ENCODE data around the gene USP47. TPM values are rescaled to one million over a fixed set of nuclear protein-coding genes. Genes with fewer than 3 reads are reported as not detected.

The USP47 gene
- total RNA-seq, 2 experiments from 2014 or later: 52.4 to 56.0 TPM

DNA sequence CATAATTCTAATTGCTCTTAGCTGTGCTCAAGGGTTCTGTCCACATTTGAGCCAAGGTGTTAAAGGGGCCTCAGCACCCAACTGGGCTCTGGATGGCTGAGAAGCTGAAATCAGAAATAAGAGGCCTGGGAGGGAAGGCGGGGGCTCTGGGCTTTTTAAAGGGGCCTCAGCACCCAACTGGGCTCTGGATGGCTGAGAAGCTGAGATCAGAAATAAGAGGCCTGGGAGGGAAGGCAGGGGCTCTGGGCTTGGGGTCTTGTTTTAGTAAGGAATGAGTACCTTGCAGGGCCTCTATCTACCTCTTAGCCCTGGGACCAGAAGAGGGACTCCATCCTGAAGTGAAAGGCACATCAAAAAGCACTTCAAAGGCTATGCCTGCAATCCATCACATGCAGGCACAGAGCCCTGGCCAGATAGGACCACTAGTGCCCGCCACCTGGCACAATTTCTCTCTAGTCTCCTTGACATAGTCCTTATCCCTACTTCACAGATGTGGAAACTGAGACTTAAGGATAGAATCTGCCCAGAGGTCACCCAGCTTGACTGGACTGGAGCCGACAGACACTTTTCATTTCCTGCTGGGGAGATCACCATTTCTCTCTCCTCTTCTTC, 131.1 kb downstream of the USP47 start:
- CTCF ChIA-PET: interaction anchor here (0.8 to 0.9 kb wide), 2 partner anchors 185 to 309 kb away, joined by 3 read pairs; no protein-coding TSS in a partner anchor
- no peaks in the 10 kb centered on the region for H3K36me3 Mint-ChIP-seq (ENCODE audit: low read depth)

DNA sequence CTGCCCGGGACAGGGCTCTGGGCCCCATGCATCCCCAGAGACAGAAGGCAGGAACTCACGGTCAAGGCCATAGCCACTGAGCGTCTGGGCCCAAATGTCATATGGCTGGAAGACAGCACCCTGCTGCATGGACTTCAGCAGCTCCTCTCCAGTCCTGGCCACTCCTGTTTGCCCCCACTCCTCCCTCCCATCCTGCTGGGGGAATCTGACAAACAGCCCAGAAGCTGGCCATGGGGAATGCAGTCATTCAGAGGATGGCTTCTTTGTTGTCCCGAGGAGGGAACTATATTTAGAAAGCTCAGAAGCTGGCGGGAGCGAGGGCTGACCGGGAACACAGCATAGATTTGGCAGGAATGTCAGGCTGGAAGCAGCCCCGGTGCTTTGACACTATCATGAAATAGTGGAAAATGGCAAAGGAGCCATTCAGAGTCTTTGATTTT, 131.6 kb downstream of the USP47 start:
- Mint-ChIP-seq H3K4me1 (ENCODE audit: low read depth) (no peaks in the 10 kb centered on the region), H3K27ac (no peak overlapping the region), H3K36me3 (ENCODE audit: low read depth) (no peaks in the 10 kb centered on the region), H3K9me3 (no peaks in the 10 kb centered on the region), H3K27me3 (ENCODE audit: low read depth) (no peaks in the 10 kb centered on the region), H3K4me3 (no peak overlapping the region)
- CTCF ChIA-PET: no interaction called here
- intact Hi-C loops (cut with micrococcal nuclease): no loop called here
- DNase-seq: no peak

More for the DNA sequence above, 131.1 kb downstream of the USP47 start:
- DNase-seq: no peak
- intact Hi-C loops (cut with micrococcal nuclease): no loop called here
- no peak overlapping the region for H3K27ac Mint-ChIP-seq
- H3K9me3 Mint-ChIP-seq: no peaks in the 10 kb centered on the region
- no peaks in the 10 kb centered on the region for H3K4me1 Mint-ChIP-seq (ENCODE audit: low read depth)
- H3K27me3 Mint-ChIP-seq (ENCODE audit: low read depth): no peaks in the 10 kb centered on the region
- H3K4me3 Mint-ChIP-seq: no peak overlapping the region

DNA sequence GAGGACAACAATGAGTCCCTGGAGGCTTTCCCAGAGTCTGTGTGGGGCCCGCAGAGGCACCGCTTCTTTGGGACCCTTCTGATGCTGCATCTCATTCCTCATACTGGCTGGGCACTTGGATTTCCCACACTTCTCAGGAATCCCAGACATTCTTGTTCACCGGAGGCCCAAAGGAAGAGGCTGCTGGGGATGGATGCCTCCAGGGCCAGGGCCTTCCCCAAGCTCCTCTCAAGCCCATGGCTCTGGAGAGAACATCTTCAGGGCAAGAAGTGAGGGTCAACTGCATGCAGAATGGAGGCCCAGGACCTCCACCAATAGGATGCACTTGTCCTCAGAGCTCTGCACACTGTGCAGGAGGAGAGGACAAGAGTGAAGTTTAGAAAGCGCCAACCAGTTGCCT, 132.1 kb downstream of the USP47 start:
- no peaks in the 10 kb centered on the region for H3K27me3 Mint-ChIP-seq (ENCODE audit: low read depth)
- no peaks in the 10 kb centered on the region for H3K36me3 Mint-ChIP-seq (ENCODE audit: low read depth)
- intact Hi-C loops (cut with micrococcal nuclease): no loop called here
- no peak overlapping the region for H3K4me3 Mint-ChIP-seq
- H3K9me3 Mint-ChIP-seq: no peaks in the 10 kb centered on the region
- DNase-seq: no peak
- no peak overlapping the region for H3K27ac Mint-ChIP-seq
- CTCF ChIA-PET: no interaction called here
- H3K4me1 Mint-ChIP-seq (ENCODE audit: low read depth): no peaks in the 10 kb centered on the region

DNA sequence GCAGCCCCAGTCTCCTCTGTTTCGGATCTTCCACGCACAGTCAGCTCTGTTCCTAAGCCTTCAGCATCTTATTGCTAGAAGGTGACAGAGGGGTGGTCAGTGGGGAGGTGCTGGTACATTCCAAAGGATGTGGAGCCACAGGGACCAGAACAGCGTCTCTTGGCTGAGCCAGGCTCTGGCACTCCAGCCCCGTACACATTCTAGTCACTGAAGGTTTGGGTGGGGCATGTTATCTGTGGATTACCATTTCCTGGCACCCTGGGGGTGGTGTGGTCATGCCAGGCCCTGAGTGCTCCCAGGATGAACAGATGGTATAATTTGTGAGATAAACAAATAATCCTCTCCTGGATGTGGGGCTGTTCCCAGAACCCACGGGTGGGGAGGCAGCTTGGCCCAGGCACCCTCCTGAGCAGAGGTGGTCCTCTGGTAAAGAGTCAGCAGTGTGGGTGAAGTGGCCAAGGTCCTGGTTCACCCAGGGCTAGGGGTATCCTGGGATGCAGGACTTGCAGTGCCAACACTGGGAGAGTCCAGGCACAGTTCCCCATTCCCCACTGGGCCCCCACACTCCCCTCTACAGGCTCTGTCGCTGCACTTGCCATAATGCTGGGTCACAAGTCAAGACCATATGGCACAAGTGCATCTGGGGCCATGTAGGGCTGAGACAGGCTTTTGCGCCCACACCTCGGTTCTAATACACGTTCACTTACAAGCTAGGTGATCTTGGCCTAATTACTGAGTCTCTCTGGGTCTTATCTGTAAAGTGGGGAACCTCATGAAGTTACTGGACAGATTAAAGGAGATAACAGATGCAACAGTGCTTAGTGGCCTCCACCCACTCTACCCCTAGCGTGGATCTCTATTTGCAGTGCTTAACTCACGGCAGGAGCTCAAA, 133.7 kb downstream of the USP47 start:
- Mint-ChIP-seq H3K4me1 (ENCODE audit: low read depth) (no peaks in the 10 kb centered on the region), H3K36me3 (ENCODE audit: low read depth) (no peaks in the 10 kb centered on the region), H3K27me3 (ENCODE audit: low read depth) (no peaks in the 10 kb centered on the region), H3K4me3 (no peak overlapping the region), H3K9me3 (no peaks in the 10 kb centered on the region), H3K27ac (no peak overlapping the region)
- DNase-seq: no peak
- intact Hi-C loops (cut with micrococcal nuclease): no loop called here
- CTCF ChIA-PET: interaction anchor here (3.0 kb wide), 1 partner anchor 9 kb away, joined by 11 read pairs; no protein-coding TSS in a partner anchor

DNA sequence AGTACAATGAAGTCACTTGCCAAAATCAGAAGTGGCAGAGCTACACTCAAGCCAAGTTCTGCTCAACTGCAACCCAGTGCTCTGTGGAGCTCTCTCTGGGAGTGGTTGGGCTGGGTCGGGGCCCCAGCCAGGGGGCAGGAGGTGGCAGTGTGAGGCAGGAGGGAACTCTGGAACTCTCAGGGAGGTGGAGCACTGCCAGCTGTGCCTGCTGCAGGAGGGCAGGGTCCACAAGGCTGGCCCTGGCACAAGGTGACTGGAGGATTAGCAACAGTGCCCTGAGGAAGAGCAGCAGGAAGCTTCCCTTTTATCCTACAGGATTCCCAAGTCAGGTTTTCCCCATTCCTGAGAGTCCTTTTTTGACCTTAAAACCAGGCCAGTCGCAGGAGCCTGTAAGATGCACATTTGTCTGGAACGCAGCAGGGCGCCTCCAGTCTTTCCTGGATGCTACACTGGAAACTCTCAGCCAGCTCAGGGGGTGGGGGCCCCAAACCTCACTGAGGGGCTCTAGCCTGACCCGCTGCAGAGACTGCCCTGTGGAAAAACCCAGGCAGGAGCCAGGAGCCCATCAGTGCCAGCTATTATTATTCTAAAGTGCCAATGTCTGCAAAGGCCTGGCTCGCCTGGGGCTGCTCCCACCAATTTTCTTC, 134.8 kb downstream of the USP47 start:
- no peaks in the 10 kb centered on the region for H3K27me3 Mint-ChIP-seq (ENCODE audit: low read depth)
- H3K9me3 Mint-ChIP-seq: no peaks in the 10 kb centered on the region
- no peak overlapping the region for H3K4me3 Mint-ChIP-seq
- CTCF ChIA-PET: interaction anchor here (0.7 to 3.0 kb wide), 2 partner anchors 10 to 320 kb away, joined by 3 to 11 read pairs; no protein-coding TSS in a partner anchor
- H3K4me1 Mint-ChIP-seq (ENCODE audit: low read depth): no peaks in the 10 kb centered on the region
- H3K36me3 Mint-ChIP-seq (ENCODE audit: low read depth): no peaks in the 10 kb centered on the region
- no peak overlapping the region for H3K27ac Mint-ChIP-seq
- DNase-seq: no peak
- intact Hi-C loops (cut with micrococcal nuclease): no loop called here

DNA sequence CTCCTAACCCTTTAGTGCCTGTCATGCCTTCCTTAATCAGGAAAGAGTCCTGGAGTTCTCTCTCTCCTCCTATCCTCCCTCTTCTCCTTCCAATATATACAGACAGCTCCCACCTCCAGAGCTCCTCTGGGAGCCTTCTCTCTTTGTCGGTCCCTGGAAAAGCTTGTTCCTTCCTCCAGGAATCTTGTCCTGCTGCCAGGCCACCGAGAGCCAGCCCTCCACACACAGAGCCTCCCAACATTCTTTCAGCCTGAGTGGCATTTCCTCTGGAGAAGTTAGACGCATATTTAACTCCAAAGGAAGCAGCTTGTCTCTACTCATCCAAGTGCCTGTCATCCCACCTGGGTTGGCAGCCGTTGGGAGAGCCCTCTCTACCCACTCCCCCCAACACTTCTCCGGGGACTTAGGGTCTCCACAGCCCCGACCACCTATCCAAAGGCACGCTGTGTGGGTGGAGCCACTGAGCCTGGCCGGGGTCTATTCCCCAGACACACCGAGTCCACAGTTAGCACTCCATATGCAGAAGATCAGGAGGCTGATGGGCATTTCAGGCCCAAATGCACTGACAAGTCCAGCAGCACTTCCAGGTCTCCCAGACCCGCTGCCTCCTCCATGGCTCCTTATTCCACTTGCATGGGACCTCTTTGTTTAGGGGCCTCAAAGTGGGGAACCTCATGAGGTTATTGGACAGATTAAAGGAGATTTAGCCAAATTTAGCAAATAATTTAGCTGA, 135.6 kb downstream of the USP47 start:
- no peaks in the 10 kb centered on the region for H3K27me3 Mint-ChIP-seq (ENCODE audit: low read depth)
- no peaks in the 10 kb centered on the region for H3K36me3 Mint-ChIP-seq (ENCODE audit: low read depth)
- intact Hi-C loops (cut with micrococcal nuclease): no loop called here
- no peaks in the 10 kb centered on the region for H3K4me1 Mint-ChIP-seq (ENCODE audit: low read depth)
- no peak overlapping the region for H3K4me3 Mint-ChIP-seq
- no peak overlapping the region for H3K27ac Mint-ChIP-seq
- DNase-seq: no peak
- CTCF ChIA-PET: interaction anchor here (3.0 kb wide), 1 partner anchor 11 kb away, joined by 11 read pairs; no protein-coding TSS in a partner anchor
- H3K9me3 Mint-ChIP-seq: no peaks in the 10 kb centered on the region

DNA sequence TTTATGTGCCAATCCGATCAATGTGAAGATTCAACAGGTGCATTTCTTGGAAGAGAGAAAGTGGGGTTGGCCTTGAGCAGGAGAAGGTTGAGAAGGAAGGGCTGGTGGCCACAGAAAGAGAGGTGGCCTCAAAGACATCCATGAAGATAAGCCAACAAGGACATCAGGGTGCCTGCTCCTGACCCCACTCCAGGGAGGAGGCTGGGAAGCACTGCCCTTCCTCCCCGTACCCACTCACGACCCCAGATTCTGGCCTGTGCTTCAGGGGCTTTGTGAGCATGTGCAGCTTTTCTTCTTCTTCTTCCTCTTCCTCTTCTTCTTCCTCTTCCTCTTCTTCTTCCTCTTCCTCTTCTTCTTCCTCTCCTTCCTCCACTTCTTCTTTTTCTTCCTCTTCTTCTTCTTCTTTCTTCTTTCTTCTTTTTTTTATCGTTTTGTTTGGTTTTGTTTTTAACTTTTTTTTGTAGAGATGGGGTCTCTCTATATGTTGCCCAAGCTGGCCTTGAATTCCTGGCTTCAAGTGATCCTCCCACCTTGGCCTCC, 136.4 kb downstream of the USP47 start:
- CTCF ChIA-PET: no interaction called here
- Mint-ChIP-seq H3K4me1 (ENCODE audit: low read depth) (no peaks in the 10 kb centered on the region), H3K9me3 (no peaks in the 10 kb centered on the region), H3K27ac (no peak overlapping the region), H3K36me3 (ENCODE audit: low read depth) (no peaks in the 10 kb centered on the region), H3K4me3 (no peak overlapping the region), H3K27me3 (ENCODE audit: low read depth) (no peaks in the 10 kb centered on the region)
- intact Hi-C loops (cut with micrococcal nuclease): no loop called here
- no peak for DNase-seq

DNA sequence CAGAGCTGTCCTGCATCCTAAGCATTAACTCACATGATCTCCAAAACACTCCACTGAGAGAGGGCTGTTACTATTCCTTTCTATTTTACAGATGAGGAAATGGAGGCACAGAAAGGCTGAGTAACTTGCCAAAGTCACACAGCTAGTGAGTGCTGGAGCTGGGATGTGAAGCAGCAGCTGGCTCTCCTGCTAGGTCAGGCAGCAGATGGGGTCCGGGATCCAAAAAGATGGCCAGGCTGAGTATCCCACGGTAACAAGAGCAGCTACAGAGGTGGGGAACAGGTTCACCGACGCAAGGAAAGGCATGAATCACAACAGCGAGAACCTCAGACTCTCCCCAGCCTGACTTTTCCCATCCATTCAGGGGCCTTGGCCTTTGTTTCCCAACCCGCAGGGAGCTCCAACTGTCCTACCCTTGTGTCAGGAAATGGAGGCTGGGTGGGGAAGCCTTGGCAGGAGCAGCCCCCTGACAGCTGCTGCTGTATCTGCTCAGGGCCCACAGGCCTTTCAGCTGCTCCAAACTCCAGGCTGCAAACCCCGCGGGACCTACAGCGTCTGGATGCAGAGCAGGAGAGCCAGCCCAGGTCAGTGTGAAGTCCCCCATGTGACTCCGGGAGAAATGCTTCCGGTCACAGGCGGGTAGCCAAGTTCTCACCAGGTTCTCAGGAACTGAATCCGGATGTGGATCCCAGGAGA, 137.2 kb downstream of the USP47 start:
- H3K27ac Mint-ChIP-seq: no peak overlapping the region
- CTCF ChIA-PET: no interaction called here
- H3K36me3 Mint-ChIP-seq (ENCODE audit: low read depth): no peaks in the 10 kb centered on the region
- H3K4me1 Mint-ChIP-seq (ENCODE audit: low read depth): no peaks in the 10 kb centered on the region
- DNase-seq: no peak
- no peaks in the 10 kb centered on the region for H3K27me3 Mint-ChIP-seq (ENCODE audit: low read depth)
- H3K9me3 Mint-ChIP-seq: no peaks in the 10 kb centered on the region
- intact Hi-C loops (cut with micrococcal nuclease): no loop called here
- H3K4me3 Mint-ChIP-seq: no peak overlapping the region

DNA sequence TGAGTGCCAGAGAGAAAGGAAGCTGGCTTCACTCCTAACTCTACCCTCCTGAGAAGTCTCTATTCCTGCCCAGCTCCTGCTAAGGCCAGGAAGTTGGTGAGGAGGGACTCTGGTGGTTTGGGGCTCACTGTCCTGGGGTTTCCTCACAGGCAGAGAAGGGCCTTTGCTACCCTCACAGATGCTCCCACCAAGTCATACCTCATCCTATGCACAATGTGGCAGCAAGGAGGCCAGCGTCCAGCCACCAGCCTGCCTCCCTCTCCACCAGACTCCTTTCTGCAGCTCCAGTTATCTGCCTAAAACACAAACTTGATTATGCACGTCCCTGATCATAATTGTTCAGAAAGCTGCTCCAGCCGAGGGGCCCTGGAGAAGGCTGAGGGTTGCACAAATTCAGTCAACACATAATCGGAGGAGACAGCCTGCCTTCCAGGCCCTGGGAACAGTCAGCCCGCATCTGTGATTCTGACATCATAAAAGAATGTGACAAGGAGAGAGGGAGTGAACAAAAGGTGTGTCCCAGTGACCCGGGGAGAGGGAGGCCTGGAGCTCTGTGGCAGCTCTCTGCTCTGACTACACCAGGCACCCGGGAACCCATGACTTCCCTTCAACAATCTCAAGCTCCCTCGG, 137.8 kb downstream of the USP47 start:
- no peaks in the 10 kb centered on the region for H3K36me3 Mint-ChIP-seq (ENCODE audit: low read depth)
- no peaks in the 10 kb centered on the region for H3K4me1 Mint-ChIP-seq (ENCODE audit: low read depth)
- no peak overlapping the region for H3K27ac Mint-ChIP-seq
- H3K27me3 Mint-ChIP-seq (ENCODE audit: low read depth): no peaks in the 10 kb centered on the region
- H3K9me3 Mint-ChIP-seq: no peaks in the 10 kb centered on the region
- CTCF ChIA-PET: no interaction called here
- no peak overlapping the region for H3K4me3 Mint-ChIP-seq
- intact Hi-C loops (cut with micrococcal nuclease): no loop called here
- DNase-seq: no peak

DNA sequence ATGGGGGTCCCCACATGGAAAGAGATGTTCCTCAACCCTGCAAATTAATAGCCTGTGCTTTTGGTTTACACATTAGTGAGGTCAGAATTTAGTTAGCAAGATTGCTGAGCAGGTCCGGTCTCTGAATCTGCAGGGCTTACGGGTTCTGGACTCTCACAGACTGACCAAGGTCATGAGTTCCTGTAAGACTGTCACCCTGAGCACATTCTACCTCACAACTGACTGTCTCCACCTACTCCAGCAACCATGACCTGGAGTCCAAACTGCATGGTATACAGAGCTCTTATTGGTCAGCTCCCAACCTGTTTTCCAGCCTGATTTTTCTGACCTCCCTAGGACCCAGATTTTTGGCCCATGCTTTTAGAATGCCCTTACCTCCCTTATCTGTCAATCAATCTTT, 138.4 kb downstream of the USP47 start:
- Mint-ChIP-seq H3K9me3 (no peaks in the 10 kb centered on the region), H3K4me1 (ENCODE audit: low read depth) (no peaks in the 10 kb centered on the region), H3K4me3 (no peak overlapping the region), H3K27me3 (ENCODE audit: low read depth) (no peaks in the 10 kb centered on the region), H3K36me3 (ENCODE audit: low read depth) (no peaks in the 10 kb centered on the region), H3K27ac (no peak overlapping the region)
- intact Hi-C loops (cut with micrococcal nuclease): no loop called here
- CTCF ChIA-PET: no interaction called here
- no peak for DNase-seq

DNA sequence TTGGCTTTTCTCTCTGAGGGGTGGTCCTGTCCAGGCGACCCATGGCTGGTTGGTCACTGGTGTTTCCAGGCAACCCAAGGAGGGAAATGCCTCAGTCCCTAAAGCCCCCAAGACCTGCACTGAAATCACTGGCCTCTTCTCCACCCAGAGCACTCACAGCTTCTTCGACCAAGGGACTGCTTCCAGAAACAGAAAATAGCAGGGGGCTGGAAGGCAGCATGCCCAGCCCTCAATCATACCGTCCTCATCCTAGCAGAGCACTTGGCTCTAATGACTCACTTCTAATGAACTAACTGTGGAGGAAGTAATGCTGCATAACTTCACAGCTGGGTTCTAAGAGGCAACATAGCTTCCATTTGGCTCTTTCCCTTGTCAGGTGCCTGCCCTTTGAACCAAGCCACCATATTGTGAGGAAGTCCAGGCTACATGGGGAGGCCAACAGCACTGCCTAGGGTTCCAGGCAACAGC, 139.1 kb downstream of the USP47 start:
- Mint-ChIP-seq H3K9me3 (no peaks in the 10 kb centered on the region), H3K27ac (no peak overlapping the region), H3K36me3 (ENCODE audit: low read depth) (no peaks in the 10 kb centered on the region), H3K4me1 (ENCODE audit: low read depth) (no peaks in the 10 kb centered on the region), H3K27me3 (ENCODE audit: low read depth) (no peaks in the 10 kb centered on the region), H3K4me3 (no peak overlapping the region)
- CTCF ChIA-PET: interaction anchor here (1.8 kb wide), 1 partner anchor 14 kb away, joined by 4 read pairs; no protein-coding TSS in a partner anchor
- no peak for DNase-seq
- intact Hi-C loops (cut with micrococcal nuclease): no loop called here

All from activated naive CD4-positive, alpha-beta T cell treated with anti-CD3 and anti-CD28 coated beads for 36 hours (primary cell).